Endothelial cell of umbilical vein (primary cell): ENCODE measurements around the gene PLCB4. TPM values are rescaled to one million over a fixed set of nuclear protein-coding genes. Genes with fewer than 3 reads are reported as not detected.

Experiments
- BruUV-seq: library from RNA; stranded (reverse); fragments of 400-500 nt; replicated peaks from 2 replicates; lab custom pipeline; 2021; lab: Mats Ljungman, UMichigan
- CTCF ChIA-PET: fragments of 300-600, 350-600 bp; sonication (Branson Sonifier 250); formaldehyde crosslinking; loops from one replicate; lab custom pipeline; 2021; ENCODE audit warnings: antibody characterized with exemption, inconsistent platforms; lab: Charles Lee
- POLR2A ChIA-PET: fragments of 300-600, 350-600 bp; sonication (Branson Sonifier 250); formaldehyde crosslinking; loops from one replicate; lab custom pipeline; 2021; ENCODE audit warnings: antibody characterized with exemption, inconsistent platforms; lab: Charles Lee
- DNase-seq: peaks from one replicate; pipeline ENCODE4 v3.0.0-alpha.2; 2011; ENCODE audit warnings: low read depth, low spot score
- FAIRE-seq: peaks from 2 replicates; lab custom pipeline; 2011; peaks lifted over from hg19 to GRCh38; lab: Jason Lieb, UNC
- H2AFZ ChIP-seq: 2 replicates; pipeline ENCODE4 v1.6.0; 2012; ENCODE audit warnings: low read depth, low read length, control low read depth, inconsistent platforms
- H3K27ac ChIP-seq: 2 replicates; pipeline ENCODE4 v1.5.1; 2011; ENCODE audit warnings: low read depth, mild to moderate bottlenecking, control low read depth, low read length, moderate library complexity; ENCODE audit not compliant: insufficient read depth
- H3K27me3 ChIP-seq, 2 experiments: 2 replicates each; pipeline versions ENCODE4 v1.6.0 to v1.6.1; 2011; ENCODE audit warnings: low read length in 2 of 2, mixed read lengths in 1 of 2; ENCODE audit not compliant: control insufficient read depth in 2 of 2, insufficient read depth in 2 of 2
- H3K36me3 ChIP-seq, 2 experiments: 2 replicates in 1 of 2; 3 replicates in 1 of 2; pipeline ENCODE4 v1.5.1; 2011; ENCODE audit warnings: low read length in 2 of 2, mild to moderate bottlenecking in 1 of 2, moderate library complexity in 1 of 2; ENCODE audit not compliant: control insufficient read depth in 2 of 2, insufficient read depth in 2 of 2; ENCODE audit errors: extremely low read depth in 1 of 2
- H3K4me1 ChIP-seq: 3 replicates; pipeline ENCODE4 v1.5.1; 2011; ENCODE audit warnings: mild to moderate bottlenecking, low read length; ENCODE audit not compliant: control insufficient read depth, insufficient read depth; ENCODE audit errors: extremely low read depth
- H3K4me2 ChIP-seq: 2 replicates; pipeline ENCODE4 v1.6.1; 2011; ENCODE audit warnings: low read length, control low read depth, mixed read lengths; ENCODE audit not compliant: insufficient read depth
- H3K4me3 ChIP-seq, 3 experiments: fragments of 200-600 bp in 1 of 3; sonication (generic), shearing (Covaris generic) in 1 of 3; replicated peaks in 1 of 3; 2 replicates each; pipeline ENCODE4 v1.5.1; 2011 to 2016; ENCODE audit warnings: control low read depth in 3 of 3, low read length in 3 of 3, mild to moderate bottlenecking in 2 of 3, inconsistent platforms in 1 of 3, low read depth in 1 of 3, moderate library complexity in 1 of 3; ENCODE audit not compliant: insufficient read depth in 1 of 3
- H3K79me2 ChIP-seq: 2 replicates; pipeline ENCODE4 v1.6.0; 2012; ENCODE audit warnings: low read length, inconsistent platforms; ENCODE audit not compliant: control insufficient read depth, insufficient read depth
- H3K9ac ChIP-seq: replicated peaks from 2 replicates; pipeline ENCODE3; 2011; ENCODE audit warnings: low read length, control low read depth; ENCODE audit not compliant: insufficient read depth; ENCODE audit errors: extremely low read depth
- H3K9me1 ChIP-seq: replicated peaks from 3 replicates; pipeline ENCODE4 v1.6.0; 2011; ENCODE audit warnings: mild to moderate bottlenecking, low read length; ENCODE audit not compliant: control insufficient read depth, insufficient read depth; ENCODE audit errors: extremely low read depth
- H3K9me3 ChIP-seq: replicated peaks from 2 replicates; pipeline ENCODE4 v1.5.1; 2012; ENCODE audit warnings: low read length, inconsistent platforms; ENCODE audit not compliant: control insufficient read depth, insufficient read depth
- H4K20me1 ChIP-seq: replicated peaks from 2 replicates; pipeline ENCODE3; 2011; ENCODE audit warnings: mild to moderate bottlenecking, low read length; ENCODE audit not compliant: control insufficient read depth, insufficient read depth; ENCODE audit errors: extremely low read depth
- CTCF ChIP-seq, 2 donors: IDR thresholded peaks; 1 replicate in 1 of 2; 2 replicates in 1 of 2; pipeline ENCODE4 v1.5.1; 2011; ENCODE audit warnings: low read length in 2 of 2, mild to moderate bottlenecking in 2 of 2, moderate library complexity in 2 of 2, control low read depth in 1 of 2, inconsistent platforms in 1 of 2, low read depth in 1 of 2; ENCODE audit not compliant: insufficient read depth in 1 of 2; ENCODE audit errors: extremely low read depth in 1 of 2
- EZH2 ChIP-seq: IDR thresholded peaks from 2 replicates; pipeline ENCODE4 v1.6.1; 2012; ENCODE audit warnings: borderline replicate concordance, low read depth, mild to moderate bottlenecking, moderate library complexity, low read length, inconsistent platforms; ENCODE audit not compliant: severe bottlenecking
- FOS ChIP-seq: IDR thresholded peaks from 2 replicates; pipeline ENCODE4 v1.6.1; 2011; ENCODE audit warnings: mild to moderate bottlenecking, low read length, moderate library complexity, borderline replicate concordance; ENCODE audit not compliant: insufficient read depth
- GATA2 ChIP-seq: IDR thresholded peaks from 2 replicates; pipeline ENCODE4 v1.7.0; 2011; ENCODE audit warnings: low read depth, mild to moderate bottlenecking, moderate library complexity, mixed read lengths, low read length; ENCODE audit not compliant: insufficient read length, insufficient read depth
- JUN ChIP-seq: IDR thresholded peaks from 2 replicates; pipeline ENCODE4 v1.6.1; 2011; ENCODE audit warnings: borderline replicate concordance, low read depth; ENCODE audit not compliant: insufficient read length, insufficient read depth
- MAX ChIP-seq: IDR thresholded peaks from 2 replicates; pipeline ENCODE4 v1.6.1; 2011; ENCODE audit not compliant: insufficient read depth, insufficient read length
- POLR2A ChIP-seq: IDR thresholded peaks from 2 replicates; pipeline ENCODE4 v1.6.1; 2012; ENCODE audit warnings: low read depth, mild to moderate bottlenecking, control low read depth, low read length
- POLR2AphosphoS5 ChIP-seq: IDR thresholded peaks from 2 replicates; pipeline ENCODE4 v1.6.1; 2012; ENCODE audit warnings: low read depth, mild to moderate bottlenecking, control low read depth, low read length, moderate library complexity; ENCODE audit not compliant: insufficient read depth
- dilution Hi-C: fragments of 300-500 bp; cut with MboI; formaldehyde crosslinking; loops from one replicate; pipeline ENCODE4 v1.15.0; 2019; ENCODE audit warnings: low sequenced_read_pairs; ENCODE audit not compliant: extremely low pct_ligation_motif_present
- intact Hi-C: fragments of 100-400 bp; cut with micrococcal nuclease; formaldehyde crosslinking; loops from one replicate; pipeline ENCODE4 v1.10.0; 2022
- polyA plus RNA-seq, 4 experiments: library from polyadenylated mRNA; depleted of rRNA in 3 of 4; stranded (reverse) in 3 of 4; unstranded in 1 of 4; fragments of >200 nt; gene quantifications; 2 replicates each; pipeline versions ENCODE4 v1.2.1 to v1.2.3, GENCODE V29; 2011 to 2012; ENCODE audit warnings: missing spikeins in 1 of 4
- total RNA-seq: library from RNA; stranded (reverse); gene quantifications from 2 replicates; pipeline ENCODE4 v1.2.3, GENCODE V29; 2021

The PLCB4 gene
- total and polyA plus RNA-seq, 2 donors (not counting 3 experiments of a cell fraction or from before 2014, with no cell fraction given) = 0.37 to 1.7 TPM

- FAIRE-seq (no peak), DNase-seq (no peak)
- no peak for TF ChIP-seq POLR2A
- no peak for TF ChIP-seq JUN
- TF ChIP-seq GATA2 = no peak
- TF ChIP-seq MAX = no peak
- no peak for TF ChIP-seq CTCF (IDR thresholded peaks at IDR 0.05; ENCODE audit: extremely low read depth in 1 of 2, insufficient read depth in 1 of 2, low read depth in 1 of 2, low read length in 2 of 2)
- TF ChIP-seq POLR2AphosphoS5 = no peak
- no peak for TF ChIP-seq EZH2
- TF ChIP-seq FOS = no peak
- dilution Hi-C loops = no loop called here
- no peaks in the 10 kb centered on the region for H3K36me3 ChIP-seq
- H3K4me2 ChIP-seq = no peak overlapping the region
- POLR2A ChIA-PET = no interaction called here
- intact Hi-C loops = no loop called here
- no peaks in the 10 kb centered on the region for H3K79me2 ChIP-seq
- H2AFZ ChIP-seq = no peak overlapping the region
- no peaks in the 10 kb centered on the region for H4K20me1 ChIP-seq
- no peaks in the 10 kb centered on the region for H3K4me1 ChIP-seq
- H3K27ac ChIP-seq = no peak overlapping the region
- H3K4me3 ChIP-seq = no peak overlapping the region
- CTCF ChIA-PET = interaction anchor here (1.4 to 1.5 kb wide), 2 partner anchors 10 to 42 kb away, joined by 3 to 4 read pairs; no protein-coding TSS in a partner anchor
- H3K9me1 ChIP-seq = no peaks in the 10 kb centered on the region
- no TSS peak for BruUV-seq
- no peaks in the 10 kb centered on the region for H3K27me3 ChIP-seq
- no peaks in the 10 kb centered on the region for H3K9me3 ChIP-seq
- H3K9ac ChIP-seq = no peak overlapping the region
These were observed 253.8 kb downstream of the PLCB4 start for GRCh38 chr20:9322661-9323060.
